ENCODE results near the gene MAP3K5.
A peak's percentile ranks its signal among the peaks of the same experiment; 100 is the strongest.
"Not testable (repeated sequence)": the region's sequence is repeated elsewhere in the genome, so short reads cannot be mapped to it uniquely, and the experiment has no call there.

MAP3K5 gene

GRCh38 chr6:136772685-136773472 lies 19.4 kb downstream of the MAP3K5 start:
- DNase-seq (ENCODE audit: low read depth in 2 of 2, low spot score in 1 of 2) = no peak

- no peak for DNase-seq (ENCODE audit: low read depth in 2 of 2, low spot score in 1 of 2)
Measured at GRCh38 chr6:136771306-136771705, 21.0 kb downstream of the MAP3K5 start.

GRCh38 chr6:136769759-136770158 lies 22.5 kb downstream of the MAP3K5 start:
- no peak for DNase-seq (ENCODE audit: low read depth in 2 of 2, low spot score in 1 of 2)

- no peak for DNase-seq (ENCODE audit: low read depth in 2 of 2, low spot score in 1 of 2)
Measured at GRCh38 chr6:136769124-136769523, 23.2 kb downstream of the MAP3K5 start.

GRCh38 chr6:136767570-136768309 lies 24.5 kb downstream of the MAP3K5 start:
- no peak for DNase-seq (ENCODE audit: low read depth in 2 of 2, low spot score in 1 of 2)

GRCh38 chr6:136767103-136767502 lies 25.2 kb downstream of the MAP3K5 start:
- DNase-seq (ENCODE audit: low read depth in 2 of 2, low spot score in 1 of 2) = no peak

GRCh38 chr6:136766274-136766673 lies 26.0 kb downstream of the MAP3K5 start:
- no peak for DNase-seq (ENCODE audit: low read depth in 2 of 2, low spot score in 1 of 2)

GRCh38 chr6:136764517-136764993 lies 27.7 kb downstream of the MAP3K5 start:
- DNase-seq (ENCODE audit: low read depth in 2 of 2, low spot score in 1 of 2) = no peak

- DNase-seq (ENCODE audit: low read depth in 2 of 2, low spot score in 1 of 2) = no peak
Measured at GRCh38 chr6:136763716-136764516, 28.4 kb downstream of the MAP3K5 start.

GRCh38 chr6:136763255-136763654 lies 29.0 kb downstream of the MAP3K5 start:
- no peak for DNase-seq (ENCODE audit: low read depth in 2 of 2, low spot score in 1 of 2)

GRCh38 chr6:136762022-136762975 lies 30.0 kb downstream of the MAP3K5 start:
- no peak for DNase-seq (ENCODE audit: low read depth in 2 of 2, low spot score in 1 of 2)

- DNase-seq (ENCODE audit: low read depth in 2 of 2, low spot score in 1 of 2) = no peak
Measured at GRCh38 chr6:136761227-136761922, 30.9 kb downstream of the MAP3K5 start.

- not testable (repeated sequence) for DNase-seq (ENCODE audit: low read depth in 2 of 2, low spot score in 1 of 2)
Measured at GRCh38 chr6:136760781-136761180, 31.5 kb downstream of the MAP3K5 start.

GRCh38 chr6:136757150-136757549 lies 35.1 kb downstream of the MAP3K5 start:
- DNase-seq (ENCODE audit: low read depth in 2 of 2, low spot score in 1 of 2) = no peak

- no peak for DNase-seq (ENCODE audit: low read depth in 2 of 2, low spot score in 1 of 2)
Measured at GRCh38 chr6:136754820-136755219, 37.5 kb downstream of the MAP3K5 start.

- peak in 1 of 2 donors; percentile 12 for DNase-seq (ENCODE audit: low read depth in 2 of 2, low spot score in 1 of 2)
Measured at GRCh38 chr6:136753624-136754023, 38.7 kb downstream of the MAP3K5 start.

- DNase-seq (ENCODE audit: low read depth in 2 of 2, low spot score in 1 of 2) = no peak
Measured at GRCh38 chr6:136752554-136752953, 39.7 kb downstream of the MAP3K5 start.

- no peak for DNase-seq (ENCODE audit: low read depth in 2 of 2, low spot score in 1 of 2)
Measured at GRCh38 chr6:136751991-136752390, 40.3 kb downstream of the MAP3K5 start.

GRCh38 chr6:136751522-136751956 lies 40.7 kb downstream of the MAP3K5 start:
- DNase-seq (ENCODE audit: low read depth in 2 of 2, low spot score in 1 of 2) = no peak
